Measurements from ENCODE around the gene ERP44.

The ERP44 gene

GRCh38 chr9:100058699-100059579 is 39.9 kb downstream of the ERP44 start:
- DNase-seq (ENCODE audit: low spot score): peak; percentile 51
- no peak for TF ChIP-seq CTCF (IDR thresholded peaks at IDR 0.05; ENCODE audit: extremely low read depth, missing control alignments)

- TF ChIP-seq CTCF (IDR thresholded peaks at IDR 0.05; ENCODE audit: extremely low read depth, missing control alignments): no peak
Measured at GRCh38 chr9:100057624-100058023, 41.2 kb downstream of the ERP44 start.

GRCh38 chr9:100056561-100056960 is 42.2 kb downstream of the ERP44 start:
- TF ChIP-seq CTCF (IDR thresholded peaks at IDR 0.05; ENCODE audit: extremely low read depth, missing control alignments): no peak

More at GRCh38 chr9:100057624-100058023, 41.2 kb downstream of the ERP44 start:
- DNase-seq (ENCODE audit: low spot score): no peak

GRCh38 chr9:100052375-100052774 is 46.4 kb downstream of the ERP44 start:
- DNase-seq (ENCODE audit: low spot score): no peak
- TF ChIP-seq CTCF (IDR thresholded peaks at IDR 0.05; ENCODE audit: extremely low read depth, missing control alignments): no peak

More at GRCh38 chr9:100056561-100056960, 42.2 kb downstream of the ERP44 start:
- no peak for DNase-seq (ENCODE audit: low spot score)

GRCh38 chr9:100049551-100049950 is 49.2 kb downstream of the ERP44 start:
- TF ChIP-seq CTCF (IDR thresholded peaks at IDR 0.05; ENCODE audit: extremely low read depth, missing control alignments): no peak
- DNase-seq (ENCODE audit: low spot score): no peak

GRCh38 chr9:100038472-100038871 is 60.3 kb downstream of the ERP44 start:
- DNase-seq (ENCODE audit: low spot score): no peak
- TF ChIP-seq CTCF (IDR thresholded peaks at IDR 0.05; ENCODE audit: extremely low read depth, missing control alignments): no peak

- no peak for DNase-seq (ENCODE audit: low spot score)
- no peak for TF ChIP-seq CTCF (IDR thresholded peaks at IDR 0.05; ENCODE audit: extremely low read depth, missing control alignments)
Measured at GRCh38 chr9:100033877-100034551, 64.8 kb downstream of the ERP44 start.

Measured in GM20000 (cell line).